Upper lobe of left lung (tissue), 6 donors: Measurements from ENCODE around the gene KIRREL3. TPM values are rescaled to one million over a fixed set of nuclear protein-coding genes. Genes with fewer than 3 reads are reported as not detected.
A peak's percentile ranks its signal among the peaks of the same experiment; 100 is the strongest.

Experiments used
- ATAC-seq, 2 donors: fragments of 200-7000 bp; cut with Tn5 transposase; one replicate each; pipeline ENCODE4 v1.9.1; 2022; ENCODE audit warnings: mild to moderate bottlenecking in 2 of 2, moderate library complexity in 2 of 2; ENCODE audit not compliant: low FRiP score in 2 of 2
- DNase-seq, 2 donors: peaks; one replicate each; pipeline ENCODE4 v3.0.0-alpha.2; 2019 to 2020
- H3K27ac ChIP-seq, 4 donors: fragments of 200-600 bp; sonication (generic); one replicate each; pipeline ENCODE4 v1.5.1; 2016 to 2019
- H3K27me3 ChIP-seq, 4 donors: fragments of 200-600 bp; sonication (generic); one replicate each; pipeline ENCODE4 v1.5.1; 2017 to 2019
- H3K36me3 ChIP-seq, 4 donors: fragments of 200-600 bp; sonication (generic); one replicate each; pipeline ENCODE4 v1.5.1; 2016 to 2019
- H3K4me1 ChIP-seq, 4 donors: fragments of 200-600 bp; sonication (generic); one replicate each; pipeline ENCODE4 v1.5.1; 2018 to 2019
- H3K4me3 ChIP-seq, 4 donors: fragments of 200-600 bp; sonication (generic); one replicate each; pipeline ENCODE4 v1.5.1; 2017 to 2019; ENCODE audit warnings: mild to moderate bottlenecking in 2 of 4, moderate library complexity in 1 of 4
- H3K9me3 ChIP-seq, 4 donors: fragments of 200-600 bp; sonication (generic); one replicate each; pipeline ENCODE4 v1.5.1; 2018 to 2019
- EP300 ChIP-seq, 4 donors: sonication (generic); formaldehyde crosslinking; IDR thresholded peaks; one replicate each; pipeline ENCODE4 v1.5.1; 2017; ENCODE audit warnings: antibody characterized with exemption in 4 of 4, control low read depth in 2 of 4
- POLR2A ChIP-seq, 4 donors: fragments of 450-650 bp; IDR thresholded peaks; one replicate each; pipeline ENCODE4 v1.5.1; 2016 to 2017; ENCODE audit warnings: antibody characterized with exemption in 4 of 4, mild to moderate bottlenecking in 2 of 4
- POLR2AphosphoS5 ChIP-seq, 2 donors: sonication (generic); formaldehyde crosslinking; IDR thresholded peaks; one replicate each; pipeline ENCODE4 v1.5.1; 2017; ENCODE audit warnings: antibody characterized with exemption in 2 of 2
- WGBS, 2 donors: methylation state at CpG; one replicate each; pipeline ENCODE4 v1.1.5; 2017 to 2018; 5-methylcytosine and 5-hydroxymethylcytosine counted together
- total RNA-seq, 6 donors: library from RNA; depleted of rRNA in 4 of 6; stranded (reverse); fragments of >200 nt in 4 of 6; gene quantifications; one replicate each; pipeline versions ENCODE4 v1.1.0 to v1.2.1, GENCODE V29; 2016 to 2021
- TF ChIP-seq, protein P1 (sequence below), 6 experiments: fragments of 450-650 bp in 4 of 6; fragments of 200-600 bp in 2 of 6; sonication (generic) in 2 of 6; IDR thresholded peaks; one replicate each; pipeline ENCODE4 v1.5.1; 2016 to 2019; ENCODE audit warnings: antibody characterized with exemption in 6 of 6
- donor health status: DM: no; HTN: no; CAD: no; lungs with moderate emphysema.
- donor health status: DM: no; HTN: yes; CAD: no; lungs with severe emphysema.

KIRREL3 gene
- total RNA-seq, 6 donors from 2014 or later: 0.22 to 0.24 TPM; not detected in 4

DNA sequence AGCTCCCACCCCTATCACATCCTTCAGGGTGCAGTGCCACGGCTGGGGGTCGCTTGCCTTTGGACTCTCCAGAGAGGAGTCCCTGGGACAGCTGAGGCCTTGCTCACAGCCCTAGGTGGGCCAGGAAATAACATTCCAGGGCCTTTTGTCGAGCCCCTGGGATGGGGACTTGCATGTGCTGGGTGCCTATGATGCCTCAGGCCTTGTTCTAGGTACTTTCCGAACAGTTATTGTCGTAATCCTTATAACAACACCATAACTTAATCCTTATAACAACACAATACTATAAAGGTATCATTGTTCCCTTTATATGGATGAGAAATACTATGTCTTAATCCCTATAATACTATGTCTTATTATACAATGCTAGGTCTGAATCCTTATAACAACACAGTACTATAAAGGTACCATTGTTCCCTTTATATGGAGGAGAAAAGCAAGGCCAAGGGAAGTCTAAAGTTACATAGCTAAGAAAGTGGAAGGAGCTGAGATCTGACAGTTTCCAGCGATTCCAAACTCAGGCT is 408.5 kb downstream of the KIRREL3 start:
- no peak for DNase-seq
- Histone ChIP-seq H3K36me3 (no peaks in the 10 kb centered on the region), H3K4me1 (peaks cover 0 to 12% (median 4%) of the 10 kb centered on the region in 4 donors), H3K27ac (no peak overlapping the region), H3K9me3 (no peaks in the 10 kb centered on the region), H3K4me3 (no peak overlapping the region), H3K27me3 (no peaks in the 10 kb centered on the region)
- no peak for ATAC-seq
- 85 to 94% methylated on average over 5 to 6 of the region's 6 CpGs for WGBS, 2 donors
- TF ChIP-seq EP300 (IDR thresholded peaks at IDR 0.05) (no peak), POLR2A (IDR thresholded peaks at IDR 0.05) (no peak), POLR2AphosphoS5 (IDR thresholded peaks at IDR 0.05) (no peak)
- TF ChIP-seq, protein P1, sequence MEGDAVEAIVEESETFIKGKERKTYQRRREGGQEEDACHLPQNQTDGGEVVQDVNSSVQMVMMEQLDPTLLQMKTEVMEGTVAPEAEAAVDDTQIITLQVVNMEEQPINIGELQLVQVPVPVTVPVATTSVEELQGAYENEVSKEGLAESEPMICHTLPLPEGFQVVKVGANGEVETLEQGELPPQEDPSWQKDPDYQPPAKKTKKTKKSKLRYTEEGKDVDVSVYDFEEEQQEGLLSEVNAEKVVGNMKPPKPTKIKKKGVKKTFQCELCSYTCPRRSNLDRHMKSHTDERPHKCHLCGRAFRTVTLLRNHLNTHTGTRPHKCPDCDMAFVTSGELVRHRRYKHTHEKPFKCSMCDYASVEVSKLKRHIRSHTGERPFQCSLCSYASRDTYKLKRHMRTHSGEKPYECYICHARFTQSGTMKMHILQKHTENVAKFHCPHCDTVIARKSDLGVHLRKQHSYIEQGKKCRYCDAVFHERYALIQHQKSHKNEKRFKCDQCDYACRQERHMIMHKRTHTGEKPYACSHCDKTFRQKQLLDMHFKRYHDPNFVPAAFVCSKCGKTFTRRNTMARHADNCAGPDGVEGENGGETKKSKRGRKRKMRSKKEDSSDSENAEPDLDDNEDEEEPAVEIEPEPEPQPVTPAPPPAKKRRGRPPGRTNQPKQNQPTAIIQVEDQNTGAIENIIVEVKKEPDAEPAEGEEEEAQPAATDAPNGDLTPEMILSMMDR (IDR thresholded peaks at IDR 0.05): no peak

DNA sequence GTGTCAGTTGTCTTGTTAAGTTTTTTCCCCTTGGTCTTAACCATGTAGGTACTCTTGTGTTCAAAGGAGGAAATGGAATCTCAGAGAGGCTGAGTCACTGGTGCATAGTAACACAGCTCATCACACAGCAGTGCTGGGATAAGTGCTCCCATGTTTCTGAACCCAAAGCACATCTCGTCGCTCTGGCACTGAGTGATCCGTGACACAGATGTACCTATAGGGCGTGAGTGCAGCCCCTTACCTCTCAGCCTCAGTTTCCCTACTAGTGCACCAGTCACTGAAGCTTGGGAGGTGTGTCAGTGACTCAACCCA is 411.1 kb downstream of the KIRREL3 start:
- no peak overlapping the region for H3K27ac ChIP-seq
- no peaks in the 10 kb centered on the region for H3K9me3 ChIP-seq
- no peaks in the 10 kb centered on the region for H3K36me3 ChIP-seq
- peaks cover 7 to 13% (median 12%) of the 10 kb centered on the region in 4 donors for H3K4me1 ChIP-seq
- ATAC-seq (no peak), DNase-seq (no peak)
- no peak overlapping the region for H3K4me3 ChIP-seq
- no peaks in the 10 kb centered on the region for H3K27me3 ChIP-seq
- TF ChIP-seq POLR2A (IDR thresholded peaks at IDR 0.05): no peak
- WGBS, 2 donors: 88 to 98% methylated on average over 4 of the region's 4 CpGs

DNA sequence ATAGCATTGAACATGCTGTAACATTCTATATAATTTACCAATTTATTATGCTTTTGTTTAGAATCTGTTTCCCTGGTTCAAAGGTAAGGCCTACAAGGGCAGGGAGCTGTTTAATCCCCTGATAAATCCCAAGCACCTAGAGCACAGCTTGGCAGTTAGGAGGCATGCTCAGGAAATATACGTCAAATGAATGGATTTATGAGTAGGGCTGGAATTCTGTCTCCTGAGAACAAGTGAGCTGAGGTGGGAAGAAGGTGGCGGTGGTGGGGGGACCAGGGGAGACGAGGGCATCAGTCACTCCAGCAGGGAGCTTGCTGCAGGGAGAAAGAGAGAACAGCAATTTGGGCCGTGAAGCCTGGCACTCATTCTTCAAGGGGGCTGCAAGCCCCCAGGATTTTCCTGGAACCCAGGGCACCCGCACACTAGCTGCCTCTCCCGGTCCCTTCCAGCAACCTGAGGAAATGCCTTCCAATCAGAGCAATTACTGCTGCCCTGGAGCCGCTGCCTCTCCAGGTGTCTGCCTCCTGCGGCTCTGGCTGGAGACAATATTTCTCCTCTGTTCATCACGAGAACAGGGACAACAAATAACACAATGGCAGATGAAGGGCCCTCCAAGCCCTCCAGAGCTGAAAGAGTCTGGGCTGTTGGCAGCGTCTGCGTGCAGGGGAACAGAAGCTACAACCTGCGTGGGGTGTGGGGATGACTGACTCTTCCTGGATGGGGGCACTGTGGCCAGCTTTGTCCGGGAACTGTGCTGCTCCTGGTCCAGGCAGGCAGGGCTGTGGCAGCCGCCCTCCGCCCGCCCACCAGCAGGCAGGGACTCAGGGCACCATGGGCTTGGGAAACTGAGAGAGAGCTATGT is 411.7 kb downstream of the KIRREL3 start:
- H3K4me1 ChIP-seq: peaks cover 7 to 12% (median 11%) of the 10 kb centered on the region in 4 donors
- no peaks in the 10 kb centered on the region for H3K36me3 ChIP-seq
- 59 to 74% methylated on average over 12 to 16 of the region's 16 CpGs for WGBS, 2 donors
- H3K27ac ChIP-seq: no peak overlapping the region
- H3K4me3 ChIP-seq: no peak overlapping the region
- TF ChIP-seq EP300 (IDR thresholded peaks at IDR 0.05): no peak
- no peak for TF ChIP-seq POLR2A (IDR thresholded peaks at IDR 0.05)
- TF ChIP-seq, protein P1 (IDR thresholded peaks at IDR 0.05): no peak
- no peak for TF ChIP-seq POLR2AphosphoS5 (IDR thresholded peaks at IDR 0.05)
- H3K9me3 ChIP-seq: no peaks in the 10 kb centered on the region
- ATAC-seq (no peak), DNase-seq (peak in 1 of 2 donors; percentile 47)
- H3K27me3 ChIP-seq: no peaks in the 10 kb centered on the region

DNA sequence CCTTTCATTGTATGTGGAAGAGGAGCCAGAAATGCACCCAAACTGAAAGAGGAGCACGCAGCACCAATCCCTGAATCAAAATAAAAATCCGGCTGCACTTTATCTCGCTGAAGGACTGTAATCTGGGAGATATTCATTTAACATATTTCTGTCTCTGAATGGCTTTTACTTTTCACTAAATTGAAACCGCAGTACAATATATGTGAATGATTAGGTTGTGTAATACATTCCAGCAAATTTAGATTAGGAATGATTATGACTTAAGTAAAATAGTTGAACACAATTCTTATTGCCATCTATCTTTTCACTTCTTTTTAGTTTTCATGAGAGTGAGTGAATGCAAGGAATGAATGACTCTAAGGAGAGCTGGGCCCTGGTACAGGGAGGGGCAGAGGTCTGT is 413.0 kb downstream of the KIRREL3 start:
- 79 to 81% methylated on average over 4 of the region's 4 CpGs for whole genome bisulfite sequencing, 2 donors
- Histone ChIP-seq H3K36me3 (no peaks in the 10 kb centered on the region), H3K27ac (no peak overlapping the region), H3K27me3 (no peaks in the 10 kb centered on the region), H3K4me3 (no peak overlapping the region), H3K9me3 (no peaks in the 10 kb centered on the region), H3K4me1 (peaks cover 7 to 12% (median 11%) of the 10 kb centered on the region in 4 donors)
- DNase-seq (no peak), ATAC-seq (no peak)
- TF ChIP-seq, protein P1 (IDR thresholded peaks at IDR 0.05): no peak
- TF ChIP-seq POLR2A (IDR thresholded peaks at IDR 0.05) (no peak), POLR2AphosphoS5 (IDR thresholded peaks at IDR 0.05) (no peak), EP300 (IDR thresholded peaks at IDR 0.05) (no peak)

DNA sequence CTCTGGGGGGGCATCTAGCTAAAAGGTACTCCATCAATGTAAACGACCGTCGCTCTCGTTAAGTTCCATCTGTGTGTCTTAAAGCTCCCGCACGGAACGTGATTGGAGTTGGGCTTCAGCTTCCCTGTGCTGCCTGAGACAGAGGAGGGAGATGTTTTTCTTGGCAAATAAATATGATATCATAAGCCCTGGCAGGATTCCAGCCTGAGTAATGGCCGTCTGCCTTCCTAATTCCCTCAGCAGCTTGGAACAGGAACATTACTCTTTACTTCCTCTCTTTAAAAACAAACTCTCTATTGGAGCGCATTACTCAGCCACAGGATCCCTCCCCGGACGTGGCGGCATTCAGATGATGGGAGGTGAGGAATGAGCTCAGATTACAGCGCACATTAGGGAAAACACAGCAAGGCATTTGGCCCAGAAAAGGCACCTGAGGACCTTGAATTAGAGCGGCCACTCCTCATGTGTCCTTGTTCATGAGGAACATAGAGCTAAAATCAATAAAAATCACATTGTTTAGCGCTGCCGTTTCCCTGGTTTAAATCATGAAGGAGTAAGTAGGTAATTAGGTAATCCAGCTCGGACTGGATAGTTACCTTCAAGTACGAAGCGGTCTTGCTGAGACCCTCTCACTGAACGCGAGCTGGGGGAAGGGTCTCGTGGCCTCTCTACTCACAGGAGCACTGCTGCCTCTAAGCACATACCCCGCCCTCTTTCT is 414.6 kb downstream of the KIRREL3 start:
- Histone ChIP-seq H3K4me3 (peak overlapping the region in 2 of 4 donors; percentile 13 to 20), H3K36me3 (no peaks in the 10 kb centered on the region), H3K4me1 (peaks cover 7 to 12% (median 11%) of the 10 kb centered on the region in 4 donors), H3K9me3 (no peaks in the 10 kb centered on the region), H3K27ac (peak overlapping the region in 1 of 4 donors; percentile 66), H3K27me3 (no peaks in the 10 kb centered on the region)
- 30 to 33% methylated on average over 23 of the region's 23 CpGs for WGBS, 2 donors
- TF ChIP-seq EP300 (IDR thresholded peaks at IDR 0.05) (no peak), POLR2A (IDR thresholded peaks at IDR 0.05) (no peak), POLR2AphosphoS5 (IDR thresholded peaks at IDR 0.05) (no peak)
- TF ChIP-seq, protein P1 (IDR thresholded peaks at IDR 0.05): no peak
- ATAC-seq: peak; percentile 41 to 91
- DNase-seq: peak in 1 of 2 donors; percentile 28
